ENCODE measurements around the gene ASIC3.
"Not testable (repeated sequence)": the region's sequence is repeated elsewhere in the genome, so short reads cannot be mapped to it uniquely, and the experiment has no call there.

ASIC3 gene

DNA sequence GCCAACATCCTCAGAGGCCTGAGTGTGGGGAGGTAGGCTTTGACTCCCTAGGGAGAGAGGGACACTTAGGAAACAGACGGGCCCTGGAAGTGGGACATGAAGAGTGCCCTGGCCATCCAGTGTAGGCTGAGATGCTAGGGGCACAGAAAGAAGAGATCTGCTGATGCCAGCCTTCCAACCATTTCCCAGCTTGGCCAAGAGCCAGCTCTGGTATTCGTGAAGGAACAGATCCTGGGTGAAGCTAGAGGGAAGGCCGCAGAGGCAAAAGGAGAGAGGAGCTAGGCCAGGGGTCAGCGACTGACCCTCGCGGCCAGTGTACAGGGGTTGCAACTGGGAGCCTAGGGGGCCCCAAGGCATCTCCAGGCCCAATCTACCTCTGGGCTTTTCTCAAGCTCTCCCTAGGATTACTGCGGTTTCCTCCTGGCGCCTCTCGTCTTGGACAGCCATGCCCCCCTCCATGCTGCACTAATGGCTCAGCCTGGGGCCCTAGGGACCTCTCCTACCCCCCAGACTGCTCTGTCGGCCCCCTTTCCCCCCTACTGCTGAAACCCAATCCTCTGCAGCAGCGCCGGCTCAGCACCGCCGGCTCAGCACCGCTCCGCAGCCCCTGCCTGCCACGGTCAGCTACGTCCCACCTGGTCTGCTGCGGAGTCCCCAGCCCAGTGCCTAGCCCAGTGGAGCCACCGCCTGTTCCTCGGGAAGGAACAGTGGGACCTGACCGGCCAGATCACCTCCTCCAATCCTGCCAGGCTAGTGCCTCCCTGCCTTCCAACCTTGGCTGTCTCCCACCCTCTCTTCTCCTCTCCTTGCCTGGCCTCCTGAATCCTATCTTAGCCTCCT, at the start of gene ASIC3:
TSS of gene ASIC3 (plus strand) at position 556 of the 840 bp plus-strand sequence. CDS start 355 bp downstream, outside the sequence.
- DNase-seq: no peak

DNA sequence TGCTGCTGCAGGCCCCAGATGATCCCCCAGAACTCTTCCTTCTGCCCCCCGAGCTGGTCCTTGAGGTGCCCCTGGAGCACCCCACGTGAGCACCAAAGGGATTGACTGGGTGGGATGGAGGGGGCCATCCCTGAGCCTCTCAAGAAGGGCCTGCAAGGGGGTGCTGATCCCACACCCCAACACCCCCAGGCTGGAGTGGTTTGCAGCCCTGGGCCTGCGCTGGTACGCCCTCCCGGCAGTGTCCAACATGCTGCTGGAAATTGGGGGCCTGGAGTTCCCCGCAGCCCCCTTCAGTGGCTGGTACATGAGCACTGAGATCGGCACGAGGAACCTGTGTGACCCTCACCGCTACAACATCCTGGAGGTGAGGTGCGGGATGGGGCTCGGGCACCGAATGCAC, 49.3 kb upstream of the ASIC3 start:
- DNase-seq: no peak

GRCh38 chr7:150999497-151000230, 48.7 kb upstream of the ASIC3 start:
- DNase-seq: no peak

- DNase-seq: no peak
These were observed 47.3 kb upstream of the ASIC3 start for GRCh38 chr7:151000897-151001495.

GRCh38 chr7:151001546-151001945, 46.8 kb upstream of the ASIC3 start:
- no peak for DNase-seq

DNA sequence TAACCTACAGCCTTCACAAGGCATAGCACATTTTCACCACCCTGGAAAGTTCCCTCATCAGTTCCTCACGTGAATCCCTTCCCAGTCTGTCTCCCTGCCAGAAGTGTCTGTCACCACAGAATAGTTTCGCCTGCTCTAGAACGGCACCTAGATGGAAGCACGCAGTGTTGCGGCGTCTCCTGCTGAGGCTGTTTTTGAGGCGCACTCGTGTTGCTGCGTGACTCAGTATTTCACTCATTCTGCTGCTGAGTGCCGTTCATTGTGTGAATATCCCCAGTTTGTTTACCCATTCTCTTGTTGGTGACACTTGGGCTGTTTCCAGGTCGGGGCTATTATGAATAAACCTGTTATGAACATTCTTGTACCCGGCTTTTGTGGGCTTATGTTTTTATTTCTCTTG, 44.8 kb upstream of the ASIC3 start:
- no peak for DNase-seq

DNA sequence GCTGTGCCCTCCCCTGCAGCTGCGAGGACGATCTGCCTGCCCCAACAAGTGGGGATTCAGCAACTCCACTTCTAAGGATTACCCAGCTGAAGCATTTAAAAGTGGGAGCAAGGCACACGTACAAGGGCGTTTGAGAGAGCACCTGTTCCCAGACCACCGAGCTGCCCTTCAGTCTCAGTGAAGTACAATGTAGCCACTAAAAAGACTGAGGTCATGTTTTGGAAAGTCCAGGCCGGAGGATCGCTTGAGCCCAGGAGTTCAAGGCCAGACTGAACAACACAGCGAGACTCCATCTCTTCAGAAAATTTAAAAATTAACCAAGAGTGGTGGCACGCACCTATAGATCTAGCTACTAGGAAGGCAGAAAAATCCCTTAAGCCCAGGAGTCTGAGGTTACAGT, 42.8 kb upstream of the ASIC3 start:
- no peak for DNase-seq

GRCh38 chr7:151006590-151007300, 41.6 kb upstream of the ASIC3 start:
- DNase-seq: no peak

- no peak for DNase-seq
These were observed 40.8 kb upstream of the ASIC3 start for GRCh38 chr7:151007469-151007898.

- DNase-seq: no peak
These were observed 40.2 kb upstream of the ASIC3 start for GRCh38 chr7:151008143-151008510.

DNA sequence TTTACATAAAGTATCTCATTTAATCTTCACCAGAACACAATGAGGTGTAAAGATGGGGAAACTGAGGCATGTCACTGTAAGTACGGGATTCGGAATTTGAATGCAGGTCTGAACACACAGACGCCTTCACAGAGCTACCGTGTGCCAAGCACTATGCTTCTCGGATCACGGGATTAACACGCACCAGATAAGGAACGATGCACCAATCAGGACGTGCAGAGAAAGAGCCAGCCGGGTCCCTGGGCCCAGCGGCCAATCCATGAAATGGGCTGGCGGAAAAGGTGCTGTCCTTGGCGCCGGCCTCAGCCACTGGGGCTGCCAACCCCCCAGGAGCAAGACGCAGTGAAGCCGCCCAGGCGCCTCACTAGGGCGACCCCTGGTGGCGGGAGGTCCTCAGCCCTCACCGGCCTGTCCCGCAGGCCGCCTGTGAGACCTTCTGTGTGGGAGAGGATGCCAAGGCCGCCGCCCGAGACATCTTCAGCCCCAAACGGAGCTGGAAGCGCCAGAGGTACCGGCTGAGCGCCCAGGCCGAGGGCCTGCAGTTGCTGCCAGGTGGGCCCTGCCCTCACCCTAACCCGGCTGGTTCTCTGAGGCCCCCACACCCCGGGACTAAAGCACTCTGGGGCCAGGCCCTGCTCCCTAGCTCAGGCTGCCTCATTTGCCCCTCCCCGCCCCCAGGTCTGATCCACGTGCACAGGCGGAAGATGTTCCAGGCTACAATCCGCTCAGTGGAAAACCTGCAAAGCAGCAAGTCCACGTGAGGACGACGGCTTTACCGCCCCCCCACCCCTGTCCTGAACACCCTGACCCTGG, 39.6 kb upstream of the ASIC3 start:
- DNase-seq: no peak

DNA sequence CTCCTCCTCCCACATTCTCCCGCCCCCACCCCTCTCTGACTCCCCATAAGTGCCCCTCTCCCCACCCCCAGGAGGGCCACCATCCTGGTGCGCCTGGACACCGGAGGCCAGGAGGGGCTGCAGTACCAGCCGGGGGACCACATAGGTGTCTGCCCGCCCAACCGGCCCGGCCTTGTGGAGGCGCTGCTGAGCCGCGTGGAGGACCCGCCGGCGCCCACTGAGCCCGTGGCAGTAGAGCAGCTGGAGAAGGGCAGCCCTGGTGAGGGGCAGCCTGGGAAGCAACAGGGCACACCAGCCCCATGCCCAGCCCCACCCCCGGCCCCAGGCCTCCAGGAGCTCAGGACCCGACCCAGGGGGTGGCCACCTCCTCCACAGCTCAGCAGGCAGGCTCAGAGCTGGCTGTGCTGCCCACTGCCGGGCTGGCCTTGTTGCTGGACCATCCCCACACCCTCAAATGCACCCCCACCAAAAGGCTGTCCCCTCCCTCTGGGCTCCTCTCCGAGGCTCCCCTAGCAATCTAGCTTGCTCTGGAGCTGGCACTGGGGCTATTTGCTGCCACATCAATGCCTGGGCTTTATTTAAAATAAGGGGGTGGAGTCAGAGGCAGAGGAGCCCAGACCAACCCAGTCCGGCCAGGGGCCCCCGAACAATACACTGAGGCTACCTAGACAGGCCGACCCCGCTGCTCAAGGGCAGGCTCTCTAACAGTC, 38.8 kb upstream of the ASIC3 start:
- no peak for DNase-seq

DNA sequence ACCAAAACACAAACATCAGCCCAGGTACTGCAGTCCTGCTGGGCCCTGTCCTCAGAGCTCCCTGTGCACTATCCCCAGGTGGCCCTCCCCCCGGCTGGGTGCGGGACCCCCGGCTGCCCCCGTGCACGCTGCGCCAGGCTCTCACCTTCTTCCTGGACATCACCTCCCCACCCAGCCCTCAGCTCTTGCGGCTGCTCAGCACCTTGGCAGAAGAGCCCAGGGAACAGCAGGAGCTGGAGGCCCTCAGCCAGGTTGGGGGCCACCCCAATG, 38.4 kb upstream of the ASIC3 start:
- DNase-seq: no peak

GRCh38 chr7:151010307-151011096, 37.8 kb upstream of the ASIC3 start:
- DNase-seq: no peak

DNA sequence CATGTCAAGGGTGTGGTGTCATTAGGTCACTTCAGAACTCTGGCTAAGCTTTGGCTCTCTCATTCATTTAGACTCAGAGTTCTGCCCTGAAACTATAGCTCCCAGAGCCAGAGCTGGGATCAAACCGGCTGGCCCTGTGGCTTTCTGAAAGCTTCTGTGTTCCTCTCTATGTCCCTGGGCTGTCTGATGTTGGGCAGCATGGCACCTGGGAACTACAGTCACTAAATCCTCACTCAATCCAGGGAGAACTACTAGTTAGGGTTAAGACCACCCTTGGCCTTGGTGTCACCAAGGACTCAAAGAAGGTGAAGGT, 37.3 kb upstream of the ASIC3 start:
- no peak for DNase-seq

- DNase-seq: not testable (repeated sequence)
These were observed 36.7 kb upstream of the ASIC3 start for GRCh38 chr7:151011616-151012015.

DNA sequence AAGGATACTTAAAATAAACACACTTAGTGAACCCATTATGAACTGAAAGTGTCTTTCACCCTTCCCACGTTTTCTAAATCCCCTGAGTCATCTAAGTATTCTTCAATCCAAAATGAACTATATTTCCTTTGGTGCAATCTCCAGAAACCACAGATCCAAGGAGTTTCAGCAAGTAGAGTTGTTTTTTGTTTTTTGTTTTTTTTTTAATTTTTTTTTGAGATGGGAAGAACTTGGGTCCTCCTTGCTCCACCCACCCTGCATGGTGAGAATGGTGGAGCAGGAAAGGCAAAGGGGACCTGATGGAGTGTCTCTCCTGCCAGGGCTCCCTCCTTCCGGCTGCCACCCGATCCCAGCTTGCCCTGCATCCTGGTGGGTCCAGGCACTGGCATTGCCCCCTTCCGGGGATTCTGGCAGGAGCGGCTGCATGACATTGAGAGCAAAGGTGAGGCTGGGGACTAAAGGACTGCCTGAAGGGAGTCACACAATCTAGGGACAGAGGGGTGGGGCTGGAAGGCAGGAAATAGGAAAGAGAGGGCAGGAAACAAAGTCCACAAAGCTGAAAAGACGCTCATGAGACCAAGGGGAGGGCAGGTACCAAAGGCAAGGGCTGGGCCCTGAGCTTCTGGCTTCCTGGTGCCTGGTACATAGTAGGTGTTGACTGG, 36.2 kb upstream of the ASIC3 start:
- DNase-seq: no peak

DNA sequence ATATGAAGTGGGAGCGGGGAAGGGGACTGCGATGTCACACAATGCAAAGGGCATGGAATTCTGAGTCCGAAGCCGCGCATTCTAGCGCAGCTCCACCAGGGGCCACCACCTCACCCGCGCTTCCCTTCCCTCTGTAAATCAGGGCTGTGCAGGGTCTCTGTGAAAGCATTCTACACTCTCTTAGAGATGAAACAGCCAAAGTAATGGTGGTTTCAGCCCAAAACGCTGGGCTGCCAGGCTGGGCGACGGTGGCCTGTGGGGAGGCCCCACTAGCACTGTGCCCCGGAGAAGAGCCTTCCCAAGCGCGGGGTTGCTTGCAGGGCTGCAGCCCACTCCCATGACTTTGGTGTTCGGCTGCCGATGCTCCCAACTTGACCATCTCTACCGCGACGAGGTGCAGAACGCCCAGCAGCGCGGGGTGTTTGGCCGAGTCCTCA, 35.4 kb upstream of the ASIC3 start:
- no peak for DNase-seq

GRCh38 chr7:151013356-151013732, 35.0 kb upstream of the ASIC3 start:
- DNase-seq: no peak

GRCh38 chr7:151013733-151014497, 34.4 kb upstream of the ASIC3 start:
- no peak for DNase-seq

Data from NCI-H510A (cell line).